Dermis blood vessel endothelial cell (primary cell): ENCODE data around the gene TNK2. TPM values are rescaled to one million over a fixed set of nuclear protein-coding genes. Genes with fewer than 3 reads are reported as not detected.
"Not testable (repeated sequence)": the region's sequence is repeated elsewhere in the genome, so short reads cannot be mapped to it uniquely, and the experiment has no call there.

Experiments used
- DNase-seq: peaks from one replicate; pipeline ENCODE4 v3.0.0; 2010
- total RNA-seq: library from RNA; depleted of rRNA; stranded (reverse); fragments of >200 nt; gene quantifications from 2 replicates; pipeline ENCODE4 v1.2.3, GENCODE V29; 2014

Gene TNK2
- total RNA-seq, 1 donor from 2014 or later = 20.1 TPM

DNA sequence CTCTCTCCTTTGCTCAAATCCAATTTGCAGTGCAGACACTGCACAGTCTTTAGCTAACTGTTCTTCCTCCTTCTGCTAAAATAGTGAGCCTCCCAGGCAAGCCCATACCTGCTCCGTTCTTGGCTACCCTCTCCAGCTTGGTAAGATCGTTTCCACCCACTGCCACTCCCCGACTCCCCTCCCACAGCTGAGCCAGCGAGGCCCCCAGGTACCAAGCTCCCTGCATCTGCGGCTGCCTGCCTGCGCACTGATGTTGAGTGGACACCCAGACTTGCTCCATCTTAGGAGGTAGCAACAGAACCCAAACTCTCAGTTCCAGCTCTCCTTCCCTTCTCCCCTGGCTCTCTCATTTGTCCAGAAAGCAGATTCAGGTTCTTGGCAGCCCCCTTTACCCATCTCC, 7.9 kb upstream of the TNK2 start:
- DNase-seq = no peak

DNA sequence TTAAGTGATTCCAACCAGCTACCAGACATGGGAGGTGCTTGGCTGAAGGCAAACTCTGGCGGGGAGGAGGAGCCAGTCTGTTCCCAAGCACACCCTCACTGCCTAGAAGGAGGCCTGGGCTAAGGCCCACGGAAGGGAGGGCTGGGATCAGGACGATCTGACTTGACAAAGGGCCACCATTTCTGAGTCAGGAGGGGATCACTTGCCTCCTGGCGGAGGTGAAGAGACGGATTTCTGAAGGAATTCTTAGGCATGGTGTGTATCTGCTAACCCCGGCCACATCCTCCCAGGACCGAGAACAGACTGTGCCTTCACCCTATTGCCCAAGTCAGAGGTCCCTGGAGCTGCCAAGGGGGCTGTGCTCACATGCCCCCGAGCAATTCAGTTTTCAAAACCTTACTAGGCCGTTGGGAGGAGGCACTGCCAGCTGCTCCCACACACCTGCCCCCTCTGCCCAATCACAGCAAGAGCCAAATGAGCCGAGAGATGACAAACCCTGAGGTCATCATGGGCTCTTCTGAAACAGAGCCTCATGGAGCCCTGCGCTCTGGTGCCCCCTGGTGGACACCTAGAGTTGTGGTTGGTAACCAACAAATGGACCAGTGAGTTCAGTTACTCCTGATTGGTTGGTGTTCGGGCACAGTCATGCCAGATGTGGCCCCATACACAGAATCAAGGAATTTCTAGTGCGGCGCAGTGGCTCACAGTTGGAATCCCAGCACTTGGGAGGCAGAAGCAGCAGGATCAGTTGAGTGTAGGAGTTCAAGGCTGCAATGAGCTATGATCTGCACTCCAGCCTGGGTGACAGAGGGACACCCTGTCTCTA, 6.5 kb upstream of the TNK2 start:
- peak; percentile 96 for DNase-seq

DNA sequence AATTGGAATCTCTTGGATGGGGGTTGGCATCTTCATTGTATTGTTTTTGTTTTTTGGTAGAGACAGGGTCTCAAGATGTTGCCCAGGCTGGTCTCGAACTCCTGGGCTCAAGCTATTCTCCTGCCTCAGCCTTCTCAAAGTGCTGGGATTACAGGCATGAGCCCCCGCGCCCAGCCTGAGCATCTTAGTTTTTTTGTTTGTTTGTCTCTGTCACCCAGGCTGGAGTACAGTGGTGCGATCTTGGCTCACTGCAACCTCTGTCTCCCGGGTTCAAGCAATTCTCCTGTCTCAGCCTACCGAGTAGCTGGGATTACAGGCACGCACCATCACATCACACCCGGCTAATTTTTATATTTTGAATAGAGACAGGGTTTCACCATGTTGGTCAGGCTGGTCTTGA, 5.8 kb upstream of the TNK2 start:
- DNase-seq = not testable (repeated sequence)

DNA sequence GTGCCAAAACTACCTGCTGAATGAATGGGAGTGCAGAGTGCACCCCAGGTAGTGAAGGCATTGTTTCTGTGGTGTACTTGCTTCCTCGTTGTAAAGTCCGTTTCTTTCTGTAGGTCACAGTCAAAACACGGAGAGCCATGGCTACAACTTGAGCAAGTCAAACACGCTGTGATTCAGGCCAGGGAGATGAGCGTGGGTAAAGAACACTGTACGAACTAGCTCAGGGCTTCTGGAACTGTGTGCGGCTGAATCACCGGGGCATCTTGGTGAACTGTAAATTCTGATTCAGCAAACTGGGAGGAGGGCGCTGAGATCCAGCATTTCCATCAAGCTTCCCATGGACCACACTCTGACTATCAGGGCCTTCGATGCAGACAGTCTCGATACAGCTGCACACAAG, 5.0 kb upstream of the TNK2 start:
- no peak for DNase-seq

DNA sequence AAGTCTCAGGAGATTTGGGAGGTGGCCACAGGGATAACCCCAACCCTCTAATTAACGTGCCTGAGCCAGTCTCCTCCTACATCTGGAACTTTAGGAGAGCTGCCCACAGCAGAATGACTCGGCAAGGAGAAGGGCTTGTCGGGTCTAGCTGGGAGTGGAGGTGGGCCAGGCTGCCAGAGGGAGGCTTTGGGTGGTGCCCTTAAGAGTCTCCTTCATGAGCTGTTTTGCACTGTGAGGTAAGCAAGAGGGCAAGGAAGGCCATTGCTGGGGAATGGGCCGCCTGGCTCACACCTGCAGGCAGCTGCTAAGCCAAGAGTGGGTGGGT, 3.6 kb upstream of the TNK2 start:
- no peak for DNase-seq

DNA sequence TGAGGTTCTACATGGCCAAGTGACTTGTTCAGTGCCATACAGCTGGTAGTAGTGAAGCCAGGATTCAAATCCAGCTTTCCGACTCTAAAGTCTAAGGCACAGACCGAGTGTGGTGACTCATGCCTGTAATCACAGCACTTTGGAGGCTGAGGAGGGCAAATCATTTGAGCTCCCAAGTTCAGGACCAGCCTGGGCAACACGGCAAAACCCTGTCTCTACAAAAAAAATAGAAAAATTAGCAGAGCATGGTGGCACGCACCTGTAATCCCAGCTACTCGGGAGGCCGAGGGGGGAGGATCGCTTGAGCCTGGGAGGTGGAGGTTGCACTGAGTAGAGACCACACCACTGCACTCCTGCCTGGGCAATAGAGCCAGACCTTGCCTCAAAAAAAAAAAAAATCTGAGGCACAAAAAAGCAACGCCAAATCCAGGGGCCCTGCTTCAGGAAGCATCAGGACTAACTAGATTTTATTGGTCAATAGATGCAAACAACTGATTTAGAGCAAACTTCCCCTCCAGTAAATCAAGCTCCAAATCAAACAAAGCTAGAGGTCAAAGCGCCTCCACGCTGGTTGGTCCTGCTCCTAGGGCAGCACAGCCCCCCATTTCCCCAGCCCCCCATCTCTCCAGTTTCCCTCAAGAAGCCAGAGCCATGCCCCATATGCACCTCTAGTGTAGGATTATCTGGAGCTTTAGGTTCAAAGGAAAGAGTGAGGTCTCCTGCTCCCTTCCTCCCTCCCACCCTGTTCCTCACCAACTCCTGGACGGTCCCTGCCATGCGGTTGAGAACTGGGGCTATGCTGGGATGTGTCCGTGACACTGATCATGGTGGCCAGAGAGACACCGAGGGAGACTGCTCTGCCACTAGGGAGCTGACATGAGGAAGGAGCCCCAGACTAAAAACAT, 2.9 kb upstream of the TNK2 start:
- DNase-seq = no peak

DNA sequence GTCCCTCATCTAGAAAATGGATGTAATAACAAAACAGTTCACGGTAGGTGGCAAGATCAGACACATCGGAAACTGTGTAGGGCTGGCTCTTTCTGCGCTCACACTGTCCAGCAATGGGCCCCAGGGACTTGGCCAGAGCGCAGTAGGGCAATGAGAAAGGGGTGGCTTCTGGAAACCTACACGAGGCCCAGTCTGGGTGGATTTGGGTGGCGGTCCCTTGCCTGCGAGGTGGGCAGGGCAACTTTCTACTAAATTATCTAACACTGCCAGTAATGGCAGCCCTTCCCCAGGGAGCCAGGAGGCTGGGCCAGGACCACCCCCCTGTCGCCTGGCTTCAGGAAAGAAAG, 2.1 kb upstream of the TNK2 start:
- no peak for DNase-seq

DNA sequence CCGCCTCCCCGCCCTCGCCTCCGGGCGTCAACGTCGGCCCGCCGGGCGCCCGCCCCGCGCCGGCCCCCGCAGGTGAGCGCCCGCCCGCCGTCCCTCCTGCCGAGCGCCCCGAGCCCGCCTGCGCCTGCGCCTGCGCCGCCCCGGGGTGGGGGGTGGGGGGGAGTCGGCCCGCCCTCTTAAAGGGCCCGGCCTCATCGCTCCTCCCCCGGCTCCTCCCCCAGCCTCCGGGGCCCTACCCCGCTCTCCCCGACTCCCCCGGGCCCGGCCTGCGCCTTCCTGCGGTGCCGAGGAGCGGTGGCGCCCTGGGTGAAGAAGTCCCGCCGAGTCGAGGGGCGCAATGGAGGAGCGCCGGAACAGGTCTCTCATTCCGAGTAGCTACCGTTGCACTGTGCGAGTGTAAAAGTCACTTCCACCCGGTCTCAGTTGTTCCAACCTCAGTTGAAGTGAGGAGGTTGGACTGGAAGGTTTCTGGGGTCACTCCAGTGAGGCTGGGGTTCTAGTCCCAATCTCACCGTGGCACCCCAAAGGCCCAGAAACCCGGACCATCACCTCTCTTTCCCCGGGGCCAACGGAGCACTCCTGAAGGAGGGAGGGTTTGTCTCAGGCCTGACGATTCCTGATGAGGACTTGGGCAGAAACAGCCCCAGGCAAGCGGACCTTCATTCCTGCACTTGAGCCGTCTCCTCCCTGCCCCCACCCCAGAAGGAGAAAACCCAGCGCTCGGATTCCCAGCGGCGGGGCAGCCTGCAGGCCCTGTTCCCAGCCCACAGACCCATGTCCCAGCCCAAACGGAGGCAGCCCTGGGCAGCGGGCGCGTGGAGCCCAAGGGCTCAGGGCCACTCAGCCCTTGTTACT, 1.5 kb upstream of the TNK2 start:
- peak; percentile 75 for DNase-seq

DNA sequence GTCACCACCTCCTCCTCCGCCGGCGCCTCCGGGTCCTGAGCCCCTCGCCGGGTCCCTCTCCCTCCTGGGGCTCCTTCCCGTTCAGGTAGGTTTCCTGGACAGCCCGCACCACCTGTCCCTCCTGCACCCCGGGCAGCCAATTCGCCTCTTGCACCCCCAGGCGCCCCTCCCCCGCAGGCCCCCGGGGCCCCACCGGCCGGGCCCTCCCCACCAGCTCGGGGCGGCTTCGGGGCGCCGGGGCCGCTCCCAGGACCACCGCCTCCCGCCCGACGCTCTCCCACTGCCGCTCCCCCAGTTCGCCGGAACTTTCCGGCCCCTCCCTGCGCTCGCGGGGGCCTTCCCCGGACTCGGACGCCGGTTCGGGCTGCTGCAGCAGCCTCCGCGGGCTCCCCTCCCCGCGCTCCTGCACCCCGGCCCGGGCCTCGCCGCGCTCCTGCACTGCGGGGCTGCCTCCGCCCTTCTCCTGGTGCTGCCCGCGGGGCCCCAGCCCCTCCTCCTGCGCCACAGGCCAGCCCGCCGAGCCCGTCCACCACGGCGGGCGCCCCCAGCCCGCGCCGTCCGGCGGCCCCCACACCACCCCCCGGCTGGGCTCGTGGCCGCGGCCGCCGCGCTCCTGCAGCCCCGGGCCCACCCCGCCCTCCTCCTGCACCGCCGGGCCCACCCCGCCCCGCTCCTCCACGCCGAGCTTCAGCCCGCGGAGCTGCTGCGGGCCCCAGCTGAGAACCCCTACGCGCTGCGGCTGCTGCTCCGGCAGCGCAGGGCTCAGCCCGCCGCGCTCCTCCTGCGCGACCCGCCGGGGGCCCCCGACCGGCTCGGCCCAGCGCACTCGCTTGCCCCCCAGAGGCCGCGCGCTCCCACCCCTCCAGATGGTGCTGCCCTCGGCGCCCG, 587 bp upstream of the TNK2 start:
- peak; percentile 43 for DNase-seq

DNA sequence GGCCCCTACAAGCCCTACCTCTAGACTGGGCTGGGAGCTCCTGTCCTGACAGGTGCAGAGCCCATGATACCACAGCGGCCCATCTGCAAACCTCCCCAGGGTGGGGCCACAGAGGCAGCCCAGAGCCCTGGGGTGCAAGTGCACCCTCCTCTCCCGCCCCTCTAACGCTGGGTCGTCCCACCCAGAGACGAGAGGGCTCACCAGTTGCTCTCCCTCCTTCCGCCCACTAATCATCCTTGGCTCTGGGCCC, 742 bp downstream of the TNK2 start:
- no peak for DNase-seq

DNA sequence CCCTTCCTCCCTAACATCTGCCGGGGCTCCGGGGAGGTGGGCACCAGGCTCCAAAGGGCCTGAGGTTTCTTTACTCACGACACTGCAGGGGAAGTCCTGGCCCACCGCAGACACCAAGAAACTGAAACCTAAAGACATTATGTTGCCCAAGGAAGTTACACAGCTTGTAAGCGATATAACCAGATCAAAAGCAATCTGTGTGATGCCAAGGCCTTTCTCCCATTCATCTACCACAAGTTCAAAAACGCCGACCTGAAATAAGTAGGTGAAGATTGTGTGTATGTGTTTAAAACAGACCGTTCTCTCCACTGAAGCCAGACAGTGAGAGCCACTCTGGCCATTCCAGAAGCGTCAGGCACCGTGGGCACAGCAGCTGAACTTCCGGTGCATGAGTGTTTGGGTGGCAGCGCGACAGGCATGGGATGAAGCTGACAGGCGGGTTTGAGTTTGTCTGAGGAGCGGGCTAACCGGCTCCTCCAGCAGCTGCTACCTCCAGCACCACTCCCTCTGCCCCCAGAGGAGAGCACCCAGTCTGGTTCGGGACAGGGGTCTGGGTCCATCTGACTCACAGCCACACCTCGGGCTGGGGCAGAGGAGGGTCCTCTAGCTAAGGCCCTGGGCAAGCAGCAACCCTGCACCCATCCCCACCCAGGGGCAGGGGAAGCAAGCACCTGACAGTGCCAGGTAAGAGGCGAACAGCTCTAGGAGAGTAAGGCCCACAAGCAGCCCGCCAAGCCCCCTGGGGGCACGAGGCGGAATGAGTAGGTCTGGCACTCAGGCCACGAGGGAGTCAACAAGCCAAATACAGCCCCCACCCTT, 1.3 kb downstream of the TNK2 start:
- no peak for DNase-seq

DNA sequence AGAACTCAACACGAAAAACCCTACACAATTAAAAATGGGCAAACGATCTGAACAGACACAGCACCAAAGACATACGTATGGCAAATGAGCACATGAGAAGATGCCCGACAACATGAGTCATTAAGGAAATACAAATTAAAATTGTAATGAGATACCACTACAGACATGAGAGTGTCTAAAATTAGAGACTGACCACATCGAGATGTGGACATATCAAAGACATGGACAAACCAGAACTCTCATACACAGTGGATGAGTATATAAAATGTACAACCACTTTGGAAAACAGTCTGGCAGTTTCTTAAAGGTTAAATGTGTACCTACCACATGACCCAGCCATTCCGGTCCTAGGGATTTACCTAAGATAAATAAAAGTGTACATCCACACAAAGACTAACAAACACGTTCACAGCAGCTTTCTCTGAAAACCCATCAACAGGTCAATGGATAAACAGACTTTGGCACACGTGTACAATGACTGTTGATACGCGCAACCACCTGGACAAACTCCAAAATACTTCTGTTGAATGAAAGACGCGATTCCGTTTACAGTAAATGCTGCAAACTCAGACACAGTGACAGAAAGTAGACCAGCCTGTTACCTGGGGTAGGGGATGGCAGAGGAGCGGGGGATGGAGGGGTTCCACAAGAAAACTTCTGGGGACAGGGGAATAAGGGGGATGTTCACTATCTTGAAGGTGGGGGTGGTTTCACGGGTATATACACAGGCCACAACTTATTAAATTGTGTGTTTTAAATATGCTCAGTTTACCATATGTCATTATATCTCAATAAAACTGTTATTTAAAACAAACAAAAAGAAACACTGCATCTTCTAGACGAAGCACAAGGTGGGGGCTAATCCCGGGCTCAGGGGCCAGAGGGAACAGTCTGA, 2.1 kb downstream of the TNK2 start:
- peak; percentile 34 for DNase-seq

DNA sequence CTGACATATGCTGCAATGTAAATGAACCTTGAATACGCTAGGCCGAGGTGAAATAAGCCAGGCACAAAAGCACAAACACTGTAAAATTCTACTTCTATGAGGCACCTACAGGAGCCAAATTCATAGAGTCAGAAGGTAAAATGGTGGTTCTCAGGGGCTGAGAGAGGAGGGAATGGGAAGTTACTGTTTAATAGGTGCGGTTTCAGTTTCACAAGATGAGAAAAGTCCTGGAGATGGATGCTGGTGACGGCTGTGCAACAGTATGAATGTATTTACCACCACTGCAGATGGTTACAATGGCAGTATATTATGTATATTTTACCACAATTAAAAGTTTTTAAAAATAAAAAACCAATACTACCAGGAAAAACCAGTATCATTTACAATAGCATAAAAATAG, 4.0 kb downstream of the TNK2 start:
- no peak for DNase-seq

DNA sequence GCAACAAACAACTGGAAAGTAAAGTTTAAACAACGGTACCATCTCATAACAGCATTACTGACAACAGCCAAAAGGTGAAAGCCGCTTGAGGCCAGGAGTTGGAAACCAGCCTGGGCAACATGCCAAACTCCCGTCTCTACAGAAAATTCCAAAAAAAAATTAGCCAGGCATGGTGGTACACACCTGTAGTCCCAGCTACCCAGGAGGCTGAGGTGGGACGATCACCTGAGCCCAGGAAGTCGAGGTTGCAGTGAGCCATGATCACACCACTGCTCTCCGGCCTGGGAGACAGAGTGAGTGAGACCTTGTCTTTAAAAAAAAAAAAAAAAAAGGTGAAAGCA, 4.4 kb downstream of the TNK2 start:
- no peak for DNase-seq

DNA sequence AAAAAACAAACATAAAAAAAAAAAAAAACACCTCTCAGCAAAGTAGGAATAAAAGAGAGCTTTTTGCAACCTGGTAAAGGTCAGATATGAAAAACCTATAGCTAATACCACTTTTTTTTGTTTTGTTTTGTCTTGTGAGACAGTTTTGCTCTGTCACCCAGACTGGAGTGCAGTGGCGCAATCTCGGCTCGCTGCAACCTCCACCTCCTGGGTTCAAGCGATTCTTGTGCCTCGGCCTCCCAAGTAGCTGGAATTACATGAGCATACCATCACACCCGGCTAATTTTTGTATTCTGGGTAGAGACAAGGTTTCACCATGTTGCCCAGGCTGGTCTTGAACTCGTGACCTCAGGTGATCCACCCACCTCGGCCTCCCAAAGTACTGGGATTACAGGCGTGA, 5.7 kb downstream of the TNK2 start:
- DNase-seq = not testable (repeated sequence)

DNA sequence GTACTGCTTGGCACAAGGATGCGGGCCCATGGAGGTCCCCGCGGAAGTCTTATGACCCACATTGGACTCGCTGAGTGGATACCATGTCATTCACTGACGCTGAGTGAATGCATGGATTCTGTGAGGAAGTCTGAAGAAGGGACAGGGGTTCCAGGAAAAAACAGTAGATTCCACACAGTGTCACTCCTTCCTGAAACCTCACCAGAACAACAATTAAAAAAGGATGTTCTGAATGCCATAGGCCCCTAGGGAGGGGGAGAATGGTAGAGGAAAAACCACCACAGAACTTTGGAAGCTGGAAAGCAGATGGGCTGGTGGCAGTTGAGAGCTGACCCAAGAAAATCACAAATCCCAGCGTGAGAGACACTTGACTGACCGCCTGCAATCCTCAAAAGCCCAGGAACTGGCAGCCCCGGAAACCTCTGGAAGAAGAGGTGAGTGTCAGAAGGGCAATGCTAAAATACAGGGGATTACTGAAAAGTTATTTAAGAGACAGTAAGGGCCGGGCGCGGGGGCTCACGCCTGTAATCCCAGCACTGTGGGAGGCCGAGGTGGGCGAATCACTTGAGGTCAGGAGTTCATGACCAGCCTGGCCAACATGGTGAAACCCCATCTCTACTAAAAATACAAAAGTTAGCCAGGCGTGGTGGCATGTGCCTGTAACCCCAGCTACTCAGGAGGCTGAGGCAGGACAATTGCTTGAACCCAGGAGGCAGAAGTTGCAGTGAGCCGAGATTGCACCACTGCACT, 6.3 kb downstream of the TNK2 start:
- DNase-seq = peak; percentile 64

DNA sequence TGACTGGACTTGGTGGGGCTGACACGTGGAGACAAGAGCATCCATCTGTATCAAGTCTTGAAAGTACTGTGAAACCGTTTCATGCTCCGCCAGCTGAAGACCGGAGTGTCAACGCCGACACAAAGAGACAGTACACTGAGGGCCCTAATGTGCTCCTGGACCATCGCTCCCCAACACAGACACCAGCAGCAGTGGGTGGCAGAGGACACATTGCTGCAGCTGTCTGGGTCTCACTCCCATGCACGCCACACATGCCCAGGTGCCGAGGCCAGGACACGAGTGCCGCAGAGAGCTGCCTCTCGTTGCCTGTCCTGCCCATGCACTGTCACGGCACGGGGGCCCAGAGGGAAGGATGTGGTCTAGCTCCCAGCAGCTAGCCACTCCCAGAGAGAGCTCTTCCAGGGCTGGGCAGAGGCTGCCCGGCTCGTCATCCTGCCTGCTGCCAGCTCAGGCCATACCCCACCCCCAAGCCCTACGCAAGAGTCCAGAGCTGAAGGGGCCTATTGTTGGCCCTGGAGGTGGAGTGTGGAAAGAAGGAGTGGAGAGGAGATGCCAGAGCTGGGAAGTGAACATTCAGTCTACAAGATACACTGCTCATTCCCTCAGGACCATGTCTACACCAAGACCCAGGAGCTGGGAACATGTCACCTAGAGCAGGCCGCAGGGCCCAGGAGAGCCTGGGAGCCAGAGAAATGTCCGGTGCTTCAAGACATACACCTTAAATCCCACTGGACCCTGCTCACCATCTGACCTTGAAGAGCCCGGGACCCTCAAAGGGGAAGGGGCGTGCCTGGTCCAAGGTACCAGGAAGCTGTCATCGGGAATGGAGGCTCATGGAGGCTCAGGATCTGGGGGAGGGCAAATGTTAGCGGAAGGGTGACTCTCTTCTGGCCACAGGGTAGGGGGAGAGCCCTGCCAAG, 7.7 kb downstream of the TNK2 start:
- DNase-seq = peak; percentile 61

DNA sequence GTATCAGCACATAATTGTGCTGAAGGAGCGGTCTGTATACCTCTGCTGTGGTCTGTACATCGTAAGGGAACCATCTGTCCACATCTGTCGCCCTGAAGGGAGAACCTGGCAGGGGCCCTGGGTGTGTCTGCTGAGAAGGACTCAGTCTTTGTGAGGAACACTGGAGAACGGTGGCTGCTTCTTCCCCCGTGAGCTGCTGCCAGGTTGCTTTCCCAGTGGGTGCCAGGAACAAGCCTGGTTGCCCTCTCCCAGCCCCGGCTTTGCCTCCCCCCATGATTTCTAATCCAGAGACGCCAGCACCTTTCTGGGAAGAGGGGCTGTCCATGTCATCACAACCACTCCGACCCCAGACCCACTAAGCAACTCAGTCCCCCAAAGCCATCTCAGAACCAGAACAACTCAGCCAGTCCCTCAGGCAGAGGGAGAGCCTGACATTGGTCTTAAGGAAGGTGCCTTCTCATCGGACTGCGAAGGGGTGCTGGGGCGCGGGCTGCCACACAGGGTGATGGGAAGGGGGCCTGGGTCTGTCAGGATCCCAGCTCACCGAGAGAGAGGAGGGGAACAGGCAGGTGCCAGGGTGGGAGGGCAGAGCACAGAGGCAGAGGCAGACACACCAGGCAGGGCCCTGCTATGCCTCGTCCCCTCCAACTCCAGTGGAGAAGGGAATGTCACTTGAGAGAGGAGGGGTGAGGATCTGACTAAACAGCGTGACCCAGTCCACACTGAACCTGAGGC, 8.5 kb downstream of the TNK2 start:
- no peak for DNase-seq
